Stimulated activated CD4-positive, alpha-beta T cell treated with anti-CD3 and anti-CD28 coated beads, Interleukin-1b, Interleukin-23, amount 100 ng/mL, for 4 hours (primary cell): ENCODE measurements around the gene CDK6.

Experiments used
- DNase-seq, 2 donors: peaks; one replicate each; pipeline ENCODE4 v3.0.0-alpha.2; 2020; ENCODE audit warnings: low read depth in 2 of 2

CDK6 gene

GRCh38 chr7:92793656-92794205 is 42.6 kb downstream of the CDK6 start:
- no peak for DNase-seq

GRCh38 chr7:92790992-92791391 is 45.4 kb downstream of the CDK6 start:
- DNase-seq = no peak

- DNase-seq = no peak
Measured at GRCh38 chr7:92788559-92789183, 47.7 kb downstream of the CDK6 start.

GRCh38 chr7:92785923-92786322 is 50.5 kb downstream of the CDK6 start:
- no peak for DNase-seq

- DNase-seq = no peak
Measured at GRCh38 chr7:92784935-92785334, 51.4 kb downstream of the CDK6 start.

GRCh38 chr7:92783260-92784201 is 52.8 kb downstream of the CDK6 start:
- DNase-seq = no peak

GRCh38 chr7:92782855-92783254 is 53.5 kb downstream of the CDK6 start:
- DNase-seq = no peak

GRCh38 chr7:92782236-92782635 is 54.1 kb downstream of the CDK6 start:
- no peak for DNase-seq

GRCh38 chr7:92781117-92781720 is 55.2 kb downstream of the CDK6 start:
- no peak for DNase-seq

- no peak for DNase-seq
Measured at GRCh38 chr7:92778972-92779371, 57.4 kb downstream of the CDK6 start.

GRCh38 chr7:92777993-92778392 is 58.4 kb downstream of the CDK6 start:
- no peak for DNase-seq

- DNase-seq = no peak
Measured at GRCh38 chr7:92773808-92774207, 62.6 kb downstream of the CDK6 start.

GRCh38 chr7:92769844-92770243 is 66.5 kb downstream of the CDK6 start:
- DNase-seq = no peak

- no peak for DNase-seq
Measured at GRCh38 chr7:92769394-92769699, 67.0 kb downstream of the CDK6 start.

GRCh38 chr7:92768501-92769393 is 67.6 kb downstream of the CDK6 start:
- no peak for DNase-seq

GRCh38 chr7:92767437-92767836 is 68.9 kb downstream of the CDK6 start:
- DNase-seq = no peak

- no peak for DNase-seq
Measured at GRCh38 chr7:92766461-92767003, 69.8 kb downstream of the CDK6 start.

- no peak for DNase-seq
Measured at GRCh38 chr7:92765725-92766124, 70.6 kb downstream of the CDK6 start.

GRCh38 chr7:92763636-92764423 is 72.5 kb downstream of the CDK6 start:
- no peak for DNase-seq

GRCh38 chr7:92762851-92763250 is 73.5 kb downstream of the CDK6 start:
- no peak for DNase-seq
